K562 (cell line): ENCODE results near the gene DARS1. TPM values are rescaled to one million over a fixed set of nuclear protein-coding genes. Genes with fewer than 3 reads are reported as not detected.

ENCODE experiments used
- ATAC-seq: fragments of 200-7000 bp; cut with Tn5 transposase; 3 replicates; pipeline ENCODE4 v1.9.1; 2020; ENCODE audit warnings: moderate library complexity
- BruUV-seq: library from RNA; stranded (reverse); fragments of 400-500 nt; replicated peaks from 2 replicates; lab custom pipeline; 2021; lab: Mats Ljungman, UMichigan
- CTCF ChIA-PET: fragments of 300-600 bp; formaldehyde crosslinking; extraction: SDS; loops from one replicate; lab custom pipeline; 2021; ENCODE audit warnings: low intra/inter-chr PET ratio; lab: Yijun Ruan, JAX
- POLR2A ChIA-PET: fragments of 300-600, 350-650 bp; sonication (Branson Sonifier 250); formaldehyde crosslinking; extraction: SDS; loops from one replicate; lab custom pipeline; 2021; ENCODE audit warnings: antibody characterized with exemption, inconsistent platforms; lab: Yijun Ruan, JAX
- DNase-seq, 4 experiments: peaks; one replicate each; pipeline versions ENCODE4 v3.0.0 to v3.0.0-alpha.2; 2011 to 2018; ENCODE audit warnings: low spot score in 3 of 4, mixed read lengths in 3 of 4; ENCODE audit errors: extremely low read depth in 1 of 4
- FAIRE-seq: peaks from 2 replicates; lab custom pipeline; 2011; peaks lifted over from hg19 to GRCh38; lab: Jason Lieb, UNC
- H2AFZ ChIP-seq: 2 replicates; pipeline ENCODE4 v1.6.0; 2011; ENCODE audit warnings: low read depth, low read length, control low read depth, inconsistent platforms
- H3K27ac ChIP-seq: fragments of 200-600 bp; 3 replicates; pipeline ENCODE4 v1.8.0; 2011; ENCODE audit warnings: low read depth, mild to moderate bottlenecking, control low read depth, inconsistent platforms, low read length, moderate library complexity, mixed read lengths; ENCODE audit errors: extremely low read depth
- H3K27me3 ChIP-seq, 2 experiments: fragments of 300-600 bp in 1 of 2; 2 replicates in 1 of 2; 3 replicates in 1 of 2; pipeline versions ENCODE4 v1.6.0 to v1.8.0; 2011; ENCODE audit warnings: inconsistent platforms in 2 of 2, low read length in 2 of 2, mild to moderate bottlenecking in 1 of 2, mixed read lengths in 1 of 2, moderate library complexity in 1 of 2; ENCODE audit not compliant: control insufficient read depth in 2 of 2, insufficient read depth in 2 of 2
- H3K36me3 ChIP-seq: fragments of 300-600 bp; 3 replicates; pipeline ENCODE4 v1.8.0; 2011; ENCODE audit warnings: mild to moderate bottlenecking, low read length, inconsistent platforms; ENCODE audit not compliant: control insufficient read depth, insufficient read depth
- H3K4me1 ChIP-seq, 2 experiments: fragments of 200-600 bp in 1 of 2; replicated peaks in 1 of 2; 2 replicates in 1 of 2; 3 replicates in 1 of 2; pipeline versions ENCODE4 v1.5.1 to v1.8.0; 2011; ENCODE audit warnings: inconsistent platforms in 2 of 2, low read length in 2 of 2, mild to moderate bottlenecking in 1 of 2, mixed read lengths in 1 of 2, moderate library complexity in 1 of 2; ENCODE audit not compliant: control insufficient read depth in 2 of 2, insufficient read depth in 2 of 2
- H3K4me2 ChIP-seq: 2 replicates; pipeline ENCODE4 v1.6.1; 2011; ENCODE audit warnings: low read length, control low read depth, inconsistent platforms, mixed read lengths; ENCODE audit not compliant: insufficient read depth
- H3K4me3 ChIP-seq: fragments of 200-600 bp; sonication (generic), shearing (Covaris generic); 2 replicates; pipeline ENCODE4 v1.5.1; 2016; ENCODE audit warnings: control low read depth, inconsistent platforms
- H3K79me2 ChIP-seq: fragments of 200-600 bp; 3 replicates; pipeline ENCODE4 v1.8.0; 2011; ENCODE audit warnings: low read length, inconsistent platforms; ENCODE audit not compliant: control insufficient read depth, insufficient read depth
- H3K9ac ChIP-seq, 2 experiments: 2 replicates each; pipeline versions ENCODE4 v1.6.0 to v1.6.1; 2011; ENCODE audit warnings: low read depth in 2 of 2, low read length in 2 of 2, control low read depth in 1 of 2, inconsistent platforms in 1 of 2, mild to moderate bottlenecking in 1 of 2, mixed read lengths in 1 of 2; ENCODE audit not compliant: insufficient read depth in 1 of 2
- H3K9me1 ChIP-seq: one replicate; pipeline ENCODE4 v1.6.0; 2011; ENCODE audit warnings: inconsistent platforms, mild to moderate bottlenecking, low read length, moderate library complexity; ENCODE audit not compliant: control insufficient read depth, insufficient read depth
- H3K9me3 ChIP-seq: replicated peaks from 2 replicates; pipeline ENCODE4 v1.5.1; 2011; ENCODE audit warnings: low read depth, low read length, inconsistent platforms; ENCODE audit not compliant: control insufficient read depth, insufficient read depth
- H4K20me1 ChIP-seq: replicated peaks from 2 replicates; pipeline ENCODE4 v1.6.1; 2011; ENCODE audit warnings: low read length, inconsistent platforms, mixed read lengths; ENCODE audit not compliant: control insufficient read depth, insufficient read depth
- CBX2 ChIP-seq: fragments of 200-600 bp; sonication (generic); IDR thresholded peaks from one replicate; pipeline ENCODE4 v1.6.1; 2012; ENCODE audit warnings: mild to moderate bottlenecking, low read length, inconsistent platforms; ENCODE audit not compliant: insufficient read depth, poor library complexity, severe bottlenecking
- HDAC6 ChIP-seq: IDR thresholded peaks from 2 replicates; pipeline ENCODE4 v1.6.1; 2012; ENCODE audit warnings: low read depth, mild to moderate bottlenecking, control low read depth, inconsistent platforms, low read length, moderate library complexity
- KLF1 ChIP-seq: fragments of 450-650 bp; IDR thresholded peaks from 2 replicates; pipeline ENCODE4 v1.6.1; 2016; ENCODE audit warnings: missing genetic modification characterization, missing compliant biosample characterization
- SNAPC5 ChIP-seq: fragments of 250-450 bp; sonication (Bioruptor Pico); IDR thresholded peaks from 2 replicates; pipeline ENCODE4 v1.8.0; 2021; ENCODE audit warnings: moderate library complexity, mild to moderate bottlenecking, inconsistent platforms
- ZBTB26 ChIP-seq: fragments of 450-650 bp; formaldehyde crosslinking; IDR thresholded peaks from 2 replicates; pipeline ENCODE4 v1.4.0; 2022; ENCODE audit warnings: missing genetic modification characterization
- WGBS: fragments of 100-300 bp; shearing (Covaris generic); methylation state at CpG from one replicate; pipeline ENCODE4 v1.1.6; 2016; ENCODE audit warnings: low coverage, mixed read lengths; ENCODE audit not compliant: insufficient coverage; ENCODE audit errors: missing lambda C conversion rate; 5-methylcytosine and 5-hydroxymethylcytosine counted together
- in situ Hi-C: fragments of 300-500 bp; cut with MboI; formaldehyde crosslinking; loops from 4 replicates; pipeline ENCODE4 v1.15.0; 2018; ENCODE audit warnings: inconsistent platforms, mixed read lengths
- intact Hi-C: fragments of 100-400 bp; cut with micrococcal nuclease; formaldehyde crosslinking; loops from 2 replicates; pipeline ENCODE4 v1.14.2; 2022
- polyA plus RNA-seq, 8 experiments: library from polyadenylated mRNA; depleted of rRNA in 4 of 8; stranded (reverse) in 5 of 8; unstranded in 3 of 8; fragments of >200 nt; fragmentation: Nextera tagmentation in 2 of 8; fragmentation: Illumina TruSeq in 1 of 8; extraction: Ambion mirVana in 2 of 8; extraction: Trizol in 1 of 8; gene quantifications; 2 replicates each; pipeline versions ENCODE4 v1.2.1 to v1.2.3, GENCODE V29; 2011 to 2014; ENCODE audit warnings: inconsistent platforms in 1 of 8, missing spikeins in 1 of 8
- total RNA-seq, 7 experiments: library from RNA; depleted of rRNA in 6 of 7; stranded (reverse); fragments of >200 nt in 6 of 7; fragmentation: Illumina TruSeq in 2 of 7; extraction: Trizol in 2 of 7; gene quantifications; 2 replicates each; pipeline versions ENCODE4 v1.2.1 to v1.2.3, GENCODE V29; 2011 to 2021; ENCODE audit warnings: low replicate concordance in 1 of 7

DARS1 gene
- total and polyA plus RNA-seq, 9 of the 15 experiments (the other 6 are each of a cell fraction or from before 2014, with no cell fraction given): 91.5 to 239 (median 98.0) TPM

- no peak overlapping the region for H2AFZ ChIP-seq
- H3K4me1 ChIP-seq: no peaks in the 10 kb centered on the region
- in situ Hi-C loops: no loop called here
- no peak for DNase-seq
- TF ChIP-seq HDAC6: no peak
- no peak for TF ChIP-seq ZBTB26
- TF ChIP-seq KLF1 (tag): no peak
- no peak for TF ChIP-seq SNAPC5
- no peak for TF ChIP-seq CBX2
- no peak for ATAC-seq
- BruUV-seq: no TSS peak
- H3K27ac ChIP-seq: no peak overlapping the region
- no peak overlapping the region for H3K4me3 ChIP-seq
- CTCF ChIA-PET: no interaction called here
- no peak overlapping the region for H3K9ac ChIP-seq
- H3K27me3 ChIP-seq: peaks cover 4 to 5% of the 10 kb centered on the region in 2 experiments; a peak in 4 of 5 replicates
- H3K9me1 ChIP-seq: no peaks in the 10 kb centered on the region
- FAIRE-seq: no peak
- H3K9me3 ChIP-seq: no peaks in the 10 kb centered on the region
- no peaks in the 10 kb centered on the region for H4K20me1 ChIP-seq
- no peak overlapping the region for H3K4me2 ChIP-seq
- POLR2A ChIA-PET: interaction anchor here (1.2 kb wide), 1 partner anchor 17 kb away, joined by 3 read pairs; no protein-coding TSS in a partner anchor
- 0% methylated on average over 3 of the region's 3 CpGs for WGBS
- H3K36me3 ChIP-seq: no peaks in the 10 kb centered on the region
- H3K79me2 ChIP-seq: no peaks in the 10 kb centered on the region
- intact Hi-C loops: no loop called here
Observed at GRCh38 chr2:136032817-136033535, 47.5 kb upstream of the DARS1 start.
